Measurements from ENCODE around the gene OLIG1.

OLIG1 gene

DNA sequence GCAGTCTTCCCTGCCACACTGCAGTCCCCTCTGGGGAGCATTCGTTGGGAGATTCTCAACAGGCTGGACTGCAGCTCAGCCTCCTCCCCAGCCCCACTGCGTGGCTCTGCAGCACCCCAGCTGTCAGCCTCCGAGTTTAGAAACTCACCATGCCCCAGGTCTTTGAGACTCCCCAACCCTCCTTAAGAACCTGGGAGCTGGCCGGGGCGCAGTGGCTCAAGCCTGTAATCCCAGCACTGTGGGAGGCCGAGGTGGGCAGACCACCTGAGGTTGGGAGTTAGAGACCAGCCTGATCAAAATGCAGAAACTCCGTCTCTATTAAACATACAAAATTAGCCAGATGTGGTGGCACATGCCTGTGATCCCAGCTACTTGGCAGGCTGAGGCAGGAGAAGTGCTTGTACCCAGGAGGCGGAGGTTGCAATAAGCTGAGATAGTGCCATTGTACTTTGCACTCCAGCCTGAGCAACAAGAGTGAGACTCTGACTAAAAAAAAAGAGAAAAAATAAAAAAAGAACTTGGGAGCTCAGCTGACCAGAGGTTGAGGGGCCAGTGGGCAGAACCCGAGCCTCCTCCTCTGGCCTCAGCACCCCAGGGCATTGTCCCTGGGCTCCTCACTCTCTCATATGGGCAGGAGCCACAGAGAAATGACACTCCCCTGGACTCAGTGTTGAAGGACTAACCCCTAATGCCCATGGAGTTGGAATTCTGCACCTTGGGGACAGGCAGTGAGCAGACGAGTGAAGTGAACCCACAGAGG lies 38.6 kb upstream of the OLIG1 start:
- DNase-seq (ENCODE audit: low read depth in 2 of 2), result no peak

GRCh38 chr21:33032434-33033047 lies 37.4 kb upstream of the OLIG1 start:
- DNase-seq (ENCODE audit: low read depth in 2 of 2), result no peak

GRCh38 chr21:33033094-33033951 lies 36.6 kb upstream of the OLIG1 start:
- DNase-seq (ENCODE audit: low read depth in 2 of 2), result no peak

GRCh38 chr21:33033961-33034413 lies 36.0 kb upstream of the OLIG1 start:
- DNase-seq (ENCODE audit: low read depth in 2 of 2), result no peak

DNA sequence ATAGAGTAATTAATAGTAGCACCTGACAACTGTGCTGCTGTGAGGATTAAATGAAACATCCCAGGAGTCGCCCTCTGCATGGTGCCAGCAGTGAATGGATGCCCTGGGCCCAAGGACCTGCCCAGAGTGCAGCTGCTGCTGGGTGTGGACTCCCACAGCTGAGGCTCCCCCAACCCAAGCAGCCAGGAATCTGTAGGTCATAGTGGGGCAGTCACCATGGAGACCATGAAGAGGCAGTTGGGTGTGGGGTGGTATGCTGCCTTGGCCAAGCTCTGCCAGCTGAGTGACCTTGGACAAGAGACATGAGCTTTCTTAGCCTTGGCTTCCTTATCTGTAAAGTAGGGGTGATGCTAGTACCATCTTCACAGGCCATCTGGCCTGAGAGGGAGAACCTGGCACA lies 34.8 kb upstream of the OLIG1 start:
- DNase-seq (ENCODE audit: low read depth in 2 of 2), result no peak

- DNase-seq (ENCODE audit: low read depth in 2 of 2), result no peak
These were observed 33.3 kb upstream of the OLIG1 start for GRCh38 chr21:33036430-33037162.

DNA sequence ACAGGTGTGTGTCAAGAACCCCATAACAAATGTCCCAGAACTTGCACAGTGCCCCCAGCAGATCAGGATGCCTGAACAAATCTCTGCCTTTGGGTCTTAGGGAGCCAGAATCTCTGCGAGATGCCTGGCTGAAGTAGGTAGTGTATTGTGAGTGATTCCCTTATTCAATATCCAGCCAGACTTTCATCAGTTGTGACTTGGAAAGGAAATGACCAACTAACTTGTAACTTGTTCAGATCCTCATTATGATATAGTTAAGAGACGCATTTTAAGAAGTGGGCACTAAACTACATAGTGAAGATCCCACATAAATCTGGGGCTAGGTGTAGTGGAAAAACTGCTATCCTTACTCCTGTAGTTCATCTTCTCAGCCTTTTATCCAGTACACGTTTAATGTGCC lies 32.4 kb upstream of the OLIG1 start:
- DNase-seq (ENCODE audit: low read depth in 2 of 2), result no peak

- no peak for DNase-seq (ENCODE audit: low read depth in 2 of 2)
These were observed 30.4 kb upstream of the OLIG1 start for GRCh38 chr21:33039536-33039935.

DNA sequence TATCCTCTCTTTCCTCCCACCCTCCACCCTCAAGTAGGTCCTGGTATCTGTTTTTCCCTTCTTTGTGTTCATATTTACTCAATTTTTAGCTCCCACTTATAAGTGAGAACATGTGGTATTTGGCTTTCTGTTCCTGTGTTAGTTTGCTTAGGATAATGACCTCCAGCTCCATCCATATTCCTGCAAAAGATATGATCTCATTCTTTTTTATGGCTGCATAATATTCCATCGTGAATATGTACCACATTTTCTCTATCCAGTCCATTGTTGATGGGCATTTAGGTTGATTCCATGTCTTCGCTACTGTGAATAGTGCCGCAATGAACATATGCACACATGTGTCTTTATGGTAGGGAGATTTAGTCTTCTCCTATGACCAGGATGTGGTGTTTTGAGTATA lies 29.7 kb upstream of the OLIG1 start:
- DNase-seq (ENCODE audit: low read depth in 2 of 2), result no peak

GRCh38 chr21:33041981-33042380 lies 28.0 kb upstream of the OLIG1 start:
- DNase-seq (ENCODE audit: low read depth in 2 of 2), result no peak

- DNase-seq (ENCODE audit: low read depth in 2 of 2), result no peak
These were observed 27.1 kb upstream of the OLIG1 start for GRCh38 chr21:33042812-33043211.

DNA sequence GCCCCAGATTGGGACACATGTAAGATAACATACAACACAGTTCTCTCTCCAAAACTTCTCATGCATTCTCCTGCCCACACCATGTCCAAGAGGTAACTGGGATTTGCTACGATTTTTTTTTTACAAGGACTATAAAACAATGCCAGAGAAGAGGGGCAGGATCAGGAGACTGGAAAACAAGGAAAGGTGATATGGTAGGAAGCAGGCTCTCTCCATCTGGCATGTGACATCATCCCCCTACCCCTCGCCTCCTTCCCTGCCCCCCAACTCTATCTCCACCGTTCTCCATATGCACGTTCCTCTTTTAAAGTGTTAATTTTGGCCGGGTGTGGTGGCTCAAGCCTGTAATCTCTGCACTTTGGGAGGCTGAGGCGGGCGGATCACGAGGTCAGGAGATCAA lies 23.5 kb upstream of the OLIG1 start:
- DNase-seq (ENCODE audit: low read depth in 2 of 2), result no peak

DNA sequence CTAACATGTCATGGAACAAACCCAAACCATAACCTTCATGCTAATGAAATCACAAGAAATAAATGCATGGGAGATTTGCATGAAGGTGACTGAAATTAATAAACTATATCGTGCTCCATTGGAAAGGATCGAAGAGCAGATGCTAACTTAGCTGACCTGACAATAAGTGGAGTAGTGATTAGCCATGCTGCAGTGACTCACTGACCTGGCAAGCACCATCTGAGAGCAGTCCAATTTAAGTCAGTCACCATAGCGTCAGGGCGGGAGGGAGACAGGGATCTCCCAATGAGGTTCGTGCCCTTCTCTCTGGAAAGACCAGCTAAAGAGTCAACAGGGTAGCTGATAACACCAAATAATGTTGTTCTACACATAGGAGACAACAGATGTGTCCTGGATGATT lies 22.7 kb upstream of the OLIG1 start:
- DNase-seq (ENCODE audit: low read depth in 2 of 2), result no peak

GRCh38 chr21:33051925-33052324 lies 18.0 kb upstream of the OLIG1 start:
- no peak for DNase-seq (ENCODE audit: low read depth in 2 of 2)

GRCh38 chr21:33053951-33054350 lies 16.0 kb upstream of the OLIG1 start:
- no peak for DNase-seq (ENCODE audit: low read depth in 2 of 2)

- no peak for DNase-seq (ENCODE audit: low read depth in 2 of 2)
These were observed 13.9 kb upstream of the OLIG1 start for GRCh38 chr21:33055991-33056390.

GRCh38 chr21:33057385-33057940 lies 12.5 kb upstream of the OLIG1 start:
- DNase-seq (ENCODE audit: low read depth in 2 of 2), result no peak

DNA sequence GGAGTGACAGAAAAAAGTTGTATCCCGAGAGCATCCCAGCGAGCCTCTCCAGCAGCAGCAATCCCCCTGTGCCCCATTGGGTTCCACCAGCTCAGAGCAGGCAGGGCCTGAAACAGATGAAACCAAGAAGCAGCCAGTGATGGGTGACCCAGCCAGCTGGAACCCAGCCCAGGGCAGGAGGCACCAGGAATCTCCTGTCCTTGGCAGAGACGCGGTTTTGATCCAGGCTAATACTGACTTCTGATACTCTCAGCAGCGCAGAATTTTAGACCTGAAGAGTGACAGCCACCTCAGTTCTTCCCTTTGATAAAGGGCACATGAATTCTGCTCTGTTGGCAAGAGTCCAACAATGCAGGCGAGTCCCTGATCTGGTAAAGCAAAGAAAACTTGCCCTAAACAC lies 11.4 kb upstream of the OLIG1 start:
- DNase-seq (ENCODE audit: low read depth in 2 of 2), result no peak

DNA sequence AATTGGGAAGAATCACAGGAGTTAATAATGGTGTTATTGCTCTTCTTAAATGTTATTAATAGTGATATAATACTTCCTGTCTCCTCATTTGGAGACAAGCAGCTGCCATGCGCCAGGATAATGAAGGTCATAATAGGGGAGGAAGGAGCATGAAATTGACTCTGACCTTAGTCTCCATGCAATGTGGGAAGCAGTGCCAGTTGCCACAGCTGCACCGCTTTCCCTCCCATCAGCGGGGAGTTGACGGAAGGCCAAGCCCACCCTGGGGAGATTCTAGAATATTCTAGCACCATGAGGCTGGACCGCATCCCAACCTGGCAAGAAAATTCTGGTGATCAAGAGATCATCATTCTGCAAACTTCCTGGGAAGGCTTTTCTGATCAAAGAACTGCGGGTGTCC lies 11.0 kb upstream of the OLIG1 start:
- no peak for DNase-seq (ENCODE audit: low read depth in 2 of 2)

DNA sequence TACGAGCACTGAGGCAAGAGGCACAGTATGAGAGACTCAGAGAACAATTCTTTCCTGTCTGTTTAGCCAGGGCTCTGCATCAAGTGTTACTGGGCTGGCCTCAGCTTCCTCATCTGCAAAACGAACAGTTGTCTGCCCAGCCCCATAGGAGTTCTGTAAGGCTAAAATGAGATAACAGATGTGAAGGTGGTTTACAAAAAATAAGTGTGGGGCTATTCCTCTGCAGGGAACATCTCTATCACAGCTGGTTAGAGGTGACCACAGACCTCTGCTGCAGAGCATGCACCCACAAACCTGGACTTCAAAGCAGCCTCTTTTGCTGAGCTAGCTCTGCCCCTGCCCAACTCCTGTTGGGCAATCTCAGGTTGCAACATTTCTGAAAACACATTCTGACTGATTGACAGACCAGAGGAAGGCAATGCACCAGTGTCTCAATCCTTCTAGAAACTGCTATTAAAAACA lies 10.5 kb upstream of the OLIG1 start:
- no peak for DNase-seq (ENCODE audit: low read depth in 2 of 2)

- no peak for DNase-seq (ENCODE audit: low read depth in 2 of 2)
These were observed 8.7 kb upstream of the OLIG1 start for GRCh38 chr21:33061233-33061632.

Data from stimulated activated CD4-positive, alpha-beta T cell treated with anti-CD3 and anti-CD28 coated beads, Interleukin-15, amount 100 ng/mL, for 48 hours (primary cell).